C4-2B (cell line): Measurements from ENCODE around the gene EXOC7.
"Not testable (repeated sequence)": the region's sequence is repeated elsewhere in the genome, so short reads cannot be mapped to it uniquely, and the experiment has no call there.

Source experiments
- H3K27ac ChIP-seq: fragments of 450-650 bp; 2 replicates; pipeline ENCODE4 v1.5.1; 2017
- CTCF ChIP-seq: fragments of 450-650 bp; conservative IDR thresholded peaks from 2 replicates; pipeline ENCODE4 v1.5.1; 2017; ENCODE audit warnings: mild to moderate bottlenecking
- ZFX ChIP-seq: fragments of 450-650 bp; IDR thresholded peaks from 2 replicates; pipeline ENCODE4 v1.6.1; 2017

Gene EXOC7

GRCh38 chr17:76050538-76051467 is 52.8 kb downstream of the EXOC7 start:
- H3K27ac ChIP-seq: peak overlapping the region; percentile 39
- TF ChIP-seq ZFX (no peak), CTCF (no peak)

GRCh38 chr17:76049836-76050537 is 53.6 kb downstream of the EXOC7 start:
- peak overlapping the region; percentile 39 for H3K27ac ChIP-seq
- TF ChIP-seq CTCF (no peak), ZFX (no peak)

- H3K27ac ChIP-seq: no peak overlapping the region
- TF ChIP-seq ZFX: no peak
- no peak for TF ChIP-seq CTCF
These were observed 54.3 kb downstream of the EXOC7 start for GRCh38 chr17:76049239-76049638.

- TF ChIP-seq ZFX (no peak), CTCF (no peak)
- H3K27ac ChIP-seq: no peak overlapping the region
These were observed 54.9 kb downstream of the EXOC7 start for GRCh38 chr17:76048711-76049110.

GRCh38 chr17:76048025-76048605 is 55.5 kb downstream of the EXOC7 start:
- TF ChIP-seq CTCF (no peak), ZFX (no peak)
- H3K27ac ChIP-seq: no peak overlapping the region

GRCh38 chr17:76046064-76046463 is 57.5 kb downstream of the EXOC7 start:
- TF ChIP-seq ZFX (no peak), CTCF (no peak)
- H3K27ac ChIP-seq: no peak overlapping the region

- H3K27ac ChIP-seq: not testable (repeated sequence)
These were observed 59.0 kb downstream of the EXOC7 start for GRCh38 chr17:76044475-76045007.

GRCh38 chr17:76042868-76043267 is 60.7 kb downstream of the EXOC7 start:
- not testable (repeated sequence) for H3K27ac ChIP-seq
